ENCODE results near the gene KIF3A.

Gene KIF3A

DNA sequence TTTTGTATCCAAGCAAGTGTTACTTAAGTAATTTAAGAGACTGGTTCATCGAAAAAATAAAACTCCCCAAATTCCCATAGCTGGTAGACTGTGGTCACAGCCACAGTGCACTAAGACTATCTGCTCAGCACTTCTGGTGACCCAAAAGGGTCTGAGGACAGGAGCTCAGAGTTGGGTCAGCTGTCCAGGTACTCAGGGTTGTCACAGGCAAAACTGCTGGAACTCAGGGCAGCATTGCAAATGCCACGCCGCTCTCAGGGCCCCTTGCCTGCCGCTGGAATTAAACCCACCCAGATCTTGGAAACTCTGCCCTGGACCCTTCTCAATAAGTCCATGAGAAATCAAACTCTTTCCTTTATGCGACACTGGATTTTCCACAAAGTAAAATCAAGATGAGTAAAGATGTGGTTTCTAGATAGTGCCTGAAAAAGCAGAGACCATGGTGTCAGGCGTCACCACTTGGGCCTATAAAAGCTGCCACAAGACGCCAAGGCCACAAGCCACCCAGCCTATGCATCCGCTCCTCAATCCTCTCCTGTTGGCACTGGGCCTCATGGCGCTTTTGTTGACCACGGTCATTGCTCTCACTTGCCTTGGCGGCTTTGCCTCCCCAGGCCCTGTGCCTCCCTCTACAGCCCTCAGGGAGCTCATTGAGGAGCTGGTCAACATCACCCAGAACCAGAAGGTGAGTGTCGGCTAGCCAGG lies 79.5 kb downstream of the KIF3A start, which contains the start of gene IL13:
TSS of gene IL13 (plus strand) at position 498 of the 705 bp plus-strand sequence. CDS start at position 512, 14 bp downstream.
- no peak for ATAC-seq
- TF ChIP-seq GLIS3 (CRISPR knock-in tag; IDR thresholded peaks at IDR 0.05) = no peak
- TF ChIP-seq ZFP30 (CRISPR knock-in tag; IDR thresholded peaks at IDR 0.05) = no peak
- no peak for TF ChIP-seq CSDC2 (CRISPR knock-in tag; IDR thresholded peaks at IDR 0.05)
- TF ChIP-seq TCF4 (CRISPR knock-in tag; IDR thresholded peaks at IDR 0.05; ENCODE audit: borderline replicate concordance) = no peak
- TF ChIP-seq, protein P1, sequence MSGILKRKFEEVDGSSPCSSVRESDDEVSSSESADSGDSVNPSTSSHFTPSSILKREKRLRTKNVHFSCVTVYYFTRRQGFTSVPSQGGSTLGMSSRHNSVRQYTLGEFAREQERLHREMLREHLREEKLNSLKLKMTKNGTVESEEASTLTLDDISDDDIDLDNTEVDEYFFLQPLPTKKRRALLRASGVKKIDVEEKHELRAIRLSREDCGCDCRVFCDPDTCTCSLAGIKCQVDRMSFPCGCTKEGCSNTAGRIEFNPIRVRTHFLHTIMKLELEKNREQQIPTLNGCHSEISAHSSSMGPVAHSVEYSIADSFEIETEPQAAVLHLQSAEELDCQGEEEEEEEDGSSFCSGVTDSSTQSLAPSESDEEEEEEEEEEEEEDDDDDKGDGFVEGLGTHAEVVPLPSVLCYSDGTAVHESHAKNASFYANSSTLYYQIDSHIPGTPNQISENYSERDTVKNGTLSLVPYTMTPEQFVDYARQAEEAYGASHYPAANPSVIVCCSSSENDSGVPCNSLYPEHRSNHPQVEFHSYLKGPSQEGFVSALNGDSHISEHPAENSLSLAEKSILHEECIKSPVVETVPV (CRISPR knock-in tag; IDR thresholded peaks at IDR 0.05) = no peak
- TF ChIP-seq, protein P2, sequence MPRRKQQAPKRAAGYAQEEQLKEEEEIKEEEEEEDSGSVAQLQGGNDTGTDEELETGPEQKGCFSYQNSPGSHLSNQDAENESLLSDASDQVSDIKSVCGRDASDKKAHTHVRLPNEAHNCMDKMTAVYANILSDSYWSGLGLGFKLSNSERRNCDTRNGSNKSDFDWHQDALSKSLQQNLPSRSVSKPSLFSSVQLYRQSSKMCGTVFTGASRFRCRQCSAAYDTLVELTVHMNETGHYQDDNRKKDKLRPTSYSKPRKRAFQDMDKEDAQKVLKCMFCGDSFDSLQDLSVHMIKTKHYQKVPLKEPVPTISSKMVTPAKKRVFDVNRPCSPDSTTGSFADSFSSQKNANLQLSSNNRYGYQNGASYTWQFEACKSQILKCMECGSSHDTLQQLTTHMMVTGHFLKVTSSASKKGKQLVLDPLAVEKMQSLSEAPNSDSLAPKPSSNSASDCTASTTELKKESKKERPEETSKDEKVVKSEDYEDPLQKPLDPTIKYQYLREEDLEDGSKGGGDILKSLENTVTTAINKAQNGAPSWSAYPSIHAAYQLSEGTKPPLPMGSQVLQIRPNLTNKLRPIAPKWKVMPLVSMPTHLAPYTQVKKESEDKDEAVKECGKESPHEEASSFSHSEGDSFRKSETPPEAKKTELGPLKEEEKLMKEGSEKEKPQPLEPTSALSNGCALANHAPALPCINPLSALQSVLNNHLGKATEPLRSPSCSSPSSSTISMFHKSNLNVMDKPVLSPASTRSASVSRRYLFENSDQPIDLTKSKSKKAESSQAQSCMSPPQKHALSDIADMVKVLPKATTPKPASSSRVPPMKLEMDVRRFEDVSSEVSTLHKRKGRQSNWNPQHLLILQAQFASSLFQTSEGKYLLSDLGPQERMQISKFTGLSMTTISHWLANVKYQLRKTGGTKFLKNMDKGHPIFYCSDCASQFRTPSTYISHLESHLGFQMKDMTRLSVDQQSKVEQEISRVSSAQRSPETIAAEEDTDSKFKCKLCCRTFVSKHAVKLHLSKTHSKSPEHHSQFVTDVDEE (CRISPR knock-in tag; IDR thresholded peaks at IDR 0.05) = no peak
- TF ChIP-seq, protein P3, sequence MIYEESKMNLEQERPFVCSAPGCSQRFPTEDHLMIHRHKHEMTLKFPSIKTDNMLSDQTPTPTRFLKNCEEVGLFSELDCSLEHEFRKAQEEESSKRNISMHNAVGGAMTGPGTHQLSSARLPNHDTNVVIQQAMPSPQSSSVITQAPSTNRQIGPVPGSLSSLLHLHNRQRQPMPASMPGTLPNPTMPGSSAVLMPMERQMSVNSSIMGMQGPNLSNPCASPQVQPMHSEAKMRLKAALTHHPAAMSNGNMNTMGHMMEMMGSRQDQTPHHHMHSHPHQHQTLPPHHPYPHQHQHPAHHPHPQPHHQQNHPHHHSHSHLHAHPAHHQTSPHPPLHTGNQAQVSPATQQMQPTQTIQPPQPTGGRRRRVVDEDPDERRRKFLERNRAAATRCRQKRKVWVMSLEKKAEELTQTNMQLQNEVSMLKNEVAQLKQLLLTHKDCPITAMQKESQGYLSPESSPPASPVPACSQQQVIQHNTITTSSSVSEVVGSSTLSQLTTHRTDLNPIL (CRISPR knock-in tag; IDR thresholded peaks at IDR 0.05; ENCODE audit: low read depth) = no peak
- TF ChIP-seq SNAI2 (CRISPR knock-in tag; IDR thresholded peaks at IDR 0.05) = no peak
- TF ChIP-seq ARNTL (CRISPR knock-in tag; IDR thresholded peaks at IDR 0.05; ENCODE audit: borderline replicate concordance, low read depth) = no peak
- TF ChIP-seq BACH2 (CRISPR knock-in tag; IDR thresholded peaks at IDR 0.05; ENCODE audit: borderline replicate concordance) = no peak
- no peak for TF ChIP-seq ZC3H10 (CRISPR knock-in tag; IDR thresholded peaks at IDR 0.05)
- no peak for TF ChIP-seq ZFP3 (CRISPR knock-in tag; IDR thresholded peaks at IDR 0.05)
- no peak for TF ChIP-seq OSR1 (CRISPR knock-in tag; IDR thresholded peaks at IDR 0.05)
- no peak for TF ChIP-seq ESRRG (CRISPR knock-in tag; IDR thresholded peaks at IDR 0.05)
- TF ChIP-seq ZNF8 (CRISPR knock-in tag; IDR thresholded peaks at IDR 0.05) = no peak
- no peak for TF ChIP-seq PPARA (CRISPR knock-in tag; IDR thresholded peaks at IDR 0.05; ENCODE audit: borderline replicate concordance)
- no peak for TF ChIP-seq ZNF565 (CRISPR knock-in tag; conservative IDR thresholded peaks at IDR 0.05; ENCODE audit: low read depth)

DNA sequence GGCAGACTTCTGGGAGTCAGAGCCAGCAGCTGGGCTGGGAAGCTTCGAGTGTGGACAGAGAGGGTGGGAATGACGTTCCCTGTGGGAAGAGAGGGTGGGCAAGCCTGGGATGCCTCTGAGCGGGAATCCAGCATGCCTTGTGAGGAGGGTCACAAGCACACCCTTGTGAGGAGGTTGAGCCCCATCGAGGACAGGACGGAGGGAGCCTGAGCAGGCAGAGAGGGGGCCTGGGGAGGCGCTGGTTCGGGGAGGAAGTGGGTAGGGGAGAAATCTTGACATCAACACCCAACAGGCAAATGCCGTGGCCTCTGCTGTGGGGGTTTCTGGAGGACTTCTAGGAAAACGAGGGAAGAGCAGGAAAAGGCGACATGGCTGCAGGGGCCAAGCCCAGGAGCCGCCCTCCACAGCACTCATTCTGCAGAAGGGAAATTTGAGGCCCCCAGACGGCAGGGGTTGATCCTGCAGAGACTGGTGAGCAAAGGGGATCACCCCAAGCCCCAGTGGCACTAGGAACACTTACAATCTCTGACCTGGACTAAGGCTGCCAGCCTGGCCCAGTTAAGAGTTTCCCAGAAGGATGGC lies 80.5 kb downstream of the KIF3A start:
- no peak for ATAC-seq
- TF ChIP-seq, protein P4, sequence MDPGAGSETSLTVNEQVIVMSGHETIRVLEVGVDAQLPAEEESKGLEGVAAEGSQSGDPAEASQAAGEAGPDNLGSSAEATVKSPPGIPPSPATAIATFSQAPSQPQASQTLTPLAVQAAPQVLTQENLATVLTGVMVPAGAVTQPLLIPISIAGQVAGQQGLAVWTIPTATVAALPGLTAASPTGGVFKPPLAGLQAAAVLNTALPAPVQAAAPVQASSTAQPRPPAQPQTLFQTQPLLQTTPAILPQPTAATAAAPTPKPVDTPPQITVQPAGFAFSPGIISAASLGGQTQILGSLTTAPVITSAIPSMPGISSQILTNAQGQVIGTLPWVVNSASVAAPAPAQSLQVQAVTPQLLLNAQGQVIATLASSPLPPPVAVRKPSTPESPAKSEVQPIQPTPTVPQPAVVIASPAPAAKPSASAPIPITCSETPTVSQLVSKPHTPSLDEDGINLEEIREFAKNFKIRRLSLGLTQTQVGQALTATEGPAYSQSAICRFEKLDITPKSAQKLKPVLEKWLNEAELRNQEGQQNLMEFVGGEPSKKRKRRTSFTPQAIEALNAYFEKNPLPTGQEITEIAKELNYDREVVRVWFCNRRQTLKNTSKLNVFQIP (CRISPR knock-in tag; IDR thresholded peaks at IDR 0.05; ENCODE audit: borderline replicate concordance, low read depth) = no peak
- TF ChIP-seq PPARA (CRISPR knock-in tag; IDR thresholded peaks at IDR 0.05; ENCODE audit: borderline replicate concordance) (no peak), CSDC2 (CRISPR knock-in tag; IDR thresholded peaks at IDR 0.05) (no peak), ZNF565 (CRISPR knock-in tag; conservative IDR thresholded peaks at IDR 0.05; ENCODE audit: low read depth) (no peak), ESRRG (CRISPR knock-in tag; IDR thresholded peaks at IDR 0.05) (no peak), TCF4 (CRISPR knock-in tag; IDR thresholded peaks at IDR 0.05; ENCODE audit: borderline replicate concordance) (no peak), RARB (CRISPR knock-in tag; IDR thresholded peaks at IDR 0.05) (no peak), BACH2 (CRISPR knock-in tag; IDR thresholded peaks at IDR 0.05; ENCODE audit: borderline replicate concordance) (no peak), TOX (CRISPR knock-in tag; IDR thresholded peaks at IDR 0.05; ENCODE audit: borderline replicate concordance) (no peak), ZFP3 (CRISPR knock-in tag; IDR thresholded peaks at IDR 0.05) (no peak), ZC3H10 (CRISPR knock-in tag; IDR thresholded peaks at IDR 0.05) (no peak), ISL1 (CRISPR knock-in tag; IDR thresholded peaks at IDR 0.05) (no peak)
- TF ChIP-seq, protein P5, sequence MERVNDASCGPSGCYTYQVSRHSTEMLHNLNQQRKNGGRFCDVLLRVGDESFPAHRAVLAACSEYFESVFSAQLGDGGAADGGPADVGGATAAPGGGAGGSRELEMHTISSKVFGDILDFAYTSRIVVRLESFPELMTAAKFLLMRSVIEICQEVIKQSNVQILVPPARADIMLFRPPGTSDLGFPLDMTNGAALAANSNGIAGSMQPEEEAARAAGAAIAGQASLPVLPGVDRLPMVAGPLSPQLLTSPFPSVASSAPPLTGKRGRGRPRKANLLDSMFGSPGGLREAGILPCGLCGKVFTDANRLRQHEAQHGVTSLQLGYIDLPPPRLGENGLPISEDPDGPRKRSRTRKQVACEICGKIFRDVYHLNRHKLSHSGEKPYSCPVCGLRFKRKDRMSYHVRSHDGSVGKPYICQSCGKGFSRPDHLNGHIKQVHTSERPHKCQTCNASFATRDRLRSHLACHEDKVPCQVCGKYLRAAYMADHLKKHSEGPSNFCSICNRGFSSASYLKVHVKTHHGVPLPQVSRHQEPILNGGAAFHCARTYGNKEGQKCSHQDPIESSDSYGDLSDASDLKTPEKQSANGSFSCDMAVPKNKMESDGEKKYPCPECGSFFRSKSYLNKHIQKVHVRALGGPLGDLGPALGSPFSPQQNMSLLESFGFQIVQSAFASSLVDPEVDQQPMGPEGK (CRISPR knock-in tag; IDR thresholded peaks at IDR 0.05; ENCODE audit: borderline replicate concordance) = no peak
- TF ChIP-seq, protein P2 (CRISPR knock-in tag; IDR thresholded peaks at IDR 0.05) = no peak

Measured in SK-N-SH treated with all-trans-retinoic acid at 6 μM for 48 hours (cell line).